ENCODE data around the gene KRTAP10-11. TPM values are rescaled to one million over a fixed set of nuclear protein-coding genes. Genes with fewer than 3 reads are reported as not detected.
"Not testable (repeated sequence)": the region's sequence is repeated elsewhere in the genome, so short reads cannot be mapped to it uniquely, and the experiment has no call there.

KRTAP10-11 gene
- total and polyA plus RNA-seq, 5 experiments from 2014 or later = not detected

DNA sequence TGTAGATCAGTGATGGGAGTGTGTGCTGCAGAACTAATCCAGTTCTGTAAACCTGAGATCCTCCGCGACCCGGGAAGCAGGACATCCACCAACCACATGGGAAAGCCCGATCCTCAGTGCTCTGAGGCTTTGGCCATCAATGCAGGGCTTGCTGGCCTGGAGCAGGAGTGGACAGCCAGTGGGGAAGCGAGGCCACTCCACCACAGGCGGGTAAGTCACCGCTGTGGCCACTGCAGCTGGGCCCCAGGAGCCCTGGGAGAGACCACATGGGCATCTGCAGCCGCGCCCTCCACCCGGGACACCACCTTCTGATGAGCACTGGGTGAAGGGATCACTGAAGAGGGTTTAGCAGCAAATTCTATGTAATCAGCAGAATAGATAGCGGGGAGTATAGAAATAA is 34.9 kb downstream of the KRTAP10-11 start:
- no peak for ATAC-seq
- peak overlapping the region in 3 of 10 donors; percentile 37 to 72 (median 71) for H3K27ac Mint-ChIP-seq
- no peaks in the 10 kb centered on the region for H3K36me3 Mint-ChIP-seq
- H3K9me3 Mint-ChIP-seq = no peaks in the 10 kb centered on the region
- POLR2A ChIA-PET = no interaction called here
- no peak overlapping the region for H3K4me3 Mint-ChIP-seq
- peaks cover 0 to 10% (median 8%) of the 10 kb centered on the region in 4 donors for H3K4me1 Mint-ChIP-seq
- H3K27me3 Mint-ChIP-seq = peaks cover 0 to 8% (median 2%) of the 10 kb centered on the region in 5 donors
- no peak for DNase-seq

DNA sequence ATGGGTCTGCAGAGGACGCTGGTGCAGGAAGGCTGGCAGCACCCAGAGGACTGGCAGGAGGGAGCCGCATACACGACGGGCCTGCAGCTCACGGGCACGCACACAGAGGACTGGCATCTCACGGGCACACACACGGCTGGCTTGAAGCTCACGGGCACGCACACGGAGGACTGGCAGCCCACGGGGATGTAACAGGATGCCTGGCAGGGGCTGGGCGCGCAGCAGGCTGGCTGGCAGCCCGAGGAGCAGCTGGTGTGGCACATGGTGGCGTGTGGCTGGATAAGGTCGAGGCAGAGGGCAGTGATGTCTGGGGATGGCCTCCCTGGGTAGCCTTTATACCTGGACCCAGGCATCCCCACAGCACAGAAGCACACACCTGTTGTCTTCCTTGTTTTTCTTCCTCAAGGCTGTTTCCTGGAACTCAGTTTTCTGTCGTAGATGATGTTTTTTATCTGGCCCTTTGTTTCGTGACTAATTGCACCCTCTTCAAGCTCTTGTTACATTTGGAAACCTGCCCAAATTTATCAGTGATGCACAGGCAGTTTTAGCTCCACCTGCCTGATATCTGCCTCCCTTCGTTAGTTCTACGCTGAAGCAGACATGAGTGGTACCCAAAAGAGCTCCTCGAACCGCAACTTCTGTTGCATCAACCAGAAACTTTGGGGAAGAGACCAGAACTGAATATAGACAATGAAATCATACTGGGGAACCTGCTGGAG is 35.8 kb downstream of the KRTAP10-11 start, which contains the start of gene KRTAP12-1:
KRTAP12-1 (minus strand) TSS at position 303 of the 719 bp plus-strand sequence; CDS start at position 263, 40 bp downstream.
- no peak within 1 kb of the TSS for H3K4me3 Mint-ChIP-seq
- peaks cover 0 to 11% (median 2%) of the 10 kb centered on the region in 5 donors for H3K27me3 Mint-ChIP-seq
- POLR2A ChIA-PET = interaction anchor here (0.9 kb wide), 1 partner anchor 12 kb away, joined by 3 read pairs; no protein-coding TSS in a partner anchor
- H3K9me3 Mint-ChIP-seq = no peaks in the 10 kb centered on the region
- no peaks in the 10 kb centered on the region for H3K36me3 Mint-ChIP-seq
- ATAC-seq (no peak), DNase-seq (no peak)
- peaks cover 0 to 12% (median 9%) of the 10 kb centered on the region in 4 donors for H3K4me1 Mint-ChIP-seq
- H3K27ac Mint-ChIP-seq = peak within 1 kb of the TSS in 3 of 10 donors; percentile 71 to 74 (median 72)

DNA sequence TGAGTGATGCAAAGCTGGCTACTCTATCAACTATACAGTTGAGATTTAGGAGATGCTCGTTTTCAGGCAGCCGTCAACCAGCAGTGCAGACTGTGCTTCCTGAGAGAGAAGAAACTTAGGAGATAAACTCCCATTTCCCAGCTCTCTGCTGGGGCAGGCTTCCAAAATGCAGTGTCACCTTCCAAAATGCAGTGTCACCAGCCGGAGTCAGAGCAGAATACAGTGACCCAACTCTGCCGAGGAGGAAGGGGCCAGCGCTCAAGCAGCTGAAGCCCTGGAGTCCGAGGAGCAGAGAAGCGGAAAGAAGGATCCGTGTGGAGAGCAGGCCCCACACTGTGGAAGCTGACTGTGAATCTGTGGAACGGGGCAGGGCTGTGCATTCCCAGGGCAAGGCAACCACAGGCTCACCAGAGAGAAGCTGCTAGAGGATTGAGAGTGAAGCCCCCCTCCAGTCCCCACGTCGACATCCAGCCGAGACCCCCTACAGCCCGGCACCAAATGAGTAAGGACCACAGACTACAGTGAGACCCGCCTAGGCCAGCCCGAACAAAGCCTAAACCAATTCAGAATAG is 36.5 kb downstream of the KRTAP10-11 start:
- H3K36me3 Mint-ChIP-seq = no peaks in the 10 kb centered on the region
- ATAC-seq (no peak), DNase-seq (no peak)
- POLR2A ChIA-PET = interaction anchor here (0.9 kb wide), 1 partner anchor 13 kb away, joined by 3 read pairs; no protein-coding TSS in a partner anchor
- peak overlapping the region in 1 of 10 donors; percentile 74 for H3K27ac Mint-ChIP-seq
- peaks cover 0 to 11% (median 2%) of the 10 kb centered on the region in 5 donors for H3K27me3 Mint-ChIP-seq
- no peak overlapping the region for H3K4me3 Mint-ChIP-seq
- no peaks in the 10 kb centered on the region for H3K9me3 Mint-ChIP-seq
- H3K4me1 Mint-ChIP-seq = peaks cover 0 to 12% (median 9%) of the 10 kb centered on the region in 4 donors

DNA sequence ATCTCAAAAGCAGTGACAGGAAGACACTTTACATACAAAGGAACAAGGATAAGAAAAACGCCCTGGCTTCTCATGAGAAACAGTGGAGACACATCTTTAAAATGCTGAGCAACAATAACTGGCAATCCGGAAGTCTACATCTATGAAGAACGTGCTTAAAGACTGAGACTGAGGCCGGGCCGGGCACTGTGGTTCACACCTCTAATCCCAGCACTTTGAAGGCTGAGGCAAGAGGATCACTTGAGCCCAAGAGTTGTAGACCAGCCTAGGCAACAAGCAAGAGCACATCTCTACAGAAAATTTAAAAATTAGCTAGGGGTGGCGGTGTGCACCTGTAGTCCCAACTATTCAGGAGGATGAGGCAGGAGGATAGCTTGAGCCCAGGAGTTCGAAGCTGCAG is 37.9 kb downstream of the KRTAP10-11 start:
- Mint-ChIP-seq H3K27ac (peak overlapping the region in 2 of 10 donors; percentile 0 to 31), H3K27me3 (peaks cover 0 to 11% (median 2%) of the 10 kb centered on the region in 5 donors), H3K9me3 (no peaks in the 10 kb centered on the region), H3K4me3 (no peak overlapping the region), H3K36me3 (no peaks in the 10 kb centered on the region), H3K4me1 (peaks cover 0 to 12% (median 9%) of the 10 kb centered on the region in 4 donors)
- ATAC-seq (no peak), DNase-seq (no peak)
- POLR2A ChIA-PET = interaction anchor here (1.1 kb wide), 1 partner anchor 27 kb away, joined by 3 read pairs; the partner anchor contains the start of gene KRTAP12-3

DNA sequence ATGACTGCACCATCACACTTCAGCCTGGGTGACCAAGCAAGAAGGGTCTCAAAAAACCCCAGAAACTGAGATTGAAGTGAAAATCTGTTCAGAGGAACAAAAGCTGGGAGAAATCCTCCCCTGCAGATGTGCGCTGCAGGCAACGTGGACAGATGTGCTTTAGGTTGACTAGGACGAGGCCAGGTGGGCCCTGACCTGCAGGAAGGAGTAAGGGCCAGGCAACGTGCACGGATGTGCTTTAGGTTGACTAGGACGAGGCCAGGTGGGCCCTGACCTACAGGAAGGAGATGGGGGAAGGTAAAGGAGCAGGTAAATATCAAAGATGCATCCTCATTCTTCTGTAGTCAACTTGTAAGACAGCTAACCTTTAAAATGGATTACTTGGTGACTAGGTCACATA is 38.3 kb downstream of the KRTAP10-11 start:
- H3K4me3 Mint-ChIP-seq = no peak overlapping the region
- DNase-seq (no peak), ATAC-seq (no peak)
- POLR2A ChIA-PET = interaction anchor here (1.1 kb wide), 1 partner anchor 27 kb away, joined by 3 read pairs; the partner anchor contains the start of gene KRTAP12-3
- H3K9me3 Mint-ChIP-seq = no peaks in the 10 kb centered on the region
- no peak overlapping the region for H3K27ac Mint-ChIP-seq
- no peaks in the 10 kb centered on the region for H3K36me3 Mint-ChIP-seq
- peaks cover 0 to 9% (median 2%) of the 10 kb centered on the region in 5 donors for H3K27me3 Mint-ChIP-seq
- peaks cover 0 to 12% (median 9%) of the 10 kb centered on the region in 4 donors for H3K4me1 Mint-ChIP-seq

DNA sequence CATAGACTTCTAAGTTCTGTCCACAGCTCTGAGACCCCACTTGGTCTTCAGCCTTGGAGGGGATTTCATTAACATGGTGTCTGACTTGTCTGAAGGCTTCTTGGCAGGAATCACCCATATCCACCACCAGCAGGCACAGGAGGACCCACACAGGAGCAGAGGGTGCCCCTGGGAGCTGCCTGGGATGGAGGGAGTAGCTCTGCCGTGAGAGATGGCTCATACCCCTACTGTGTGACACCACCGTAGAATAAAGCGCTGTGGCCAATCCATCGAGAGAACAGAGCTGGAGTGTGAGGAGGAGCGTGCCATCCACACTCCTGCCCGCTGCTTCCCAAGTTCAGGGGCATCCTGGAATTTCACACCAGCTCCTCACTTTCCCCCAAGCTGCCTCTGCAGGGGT is 38.8 kb downstream of the KRTAP10-11 start:
- H3K27ac Mint-ChIP-seq, ATAC-seq, H3K36me3 Mint-ChIP-seq, H3K4me3 Mint-ChIP-seq, DNase-seq, H3K27me3 Mint-ChIP-seq, H3K9me3 Mint-ChIP-seq: not testable (repeated sequence)
- H3K4me1 Mint-ChIP-seq = peaks cover 0 to 13% (median 9%) of the 10 kb centered on the region in 4 donors
- POLR2A ChIA-PET = interaction anchor here (1.1 kb wide), 1 partner anchor 28 kb away, joined by 3 read pairs; the partner anchor contains the start of gene KRTAP12-3

DNA sequence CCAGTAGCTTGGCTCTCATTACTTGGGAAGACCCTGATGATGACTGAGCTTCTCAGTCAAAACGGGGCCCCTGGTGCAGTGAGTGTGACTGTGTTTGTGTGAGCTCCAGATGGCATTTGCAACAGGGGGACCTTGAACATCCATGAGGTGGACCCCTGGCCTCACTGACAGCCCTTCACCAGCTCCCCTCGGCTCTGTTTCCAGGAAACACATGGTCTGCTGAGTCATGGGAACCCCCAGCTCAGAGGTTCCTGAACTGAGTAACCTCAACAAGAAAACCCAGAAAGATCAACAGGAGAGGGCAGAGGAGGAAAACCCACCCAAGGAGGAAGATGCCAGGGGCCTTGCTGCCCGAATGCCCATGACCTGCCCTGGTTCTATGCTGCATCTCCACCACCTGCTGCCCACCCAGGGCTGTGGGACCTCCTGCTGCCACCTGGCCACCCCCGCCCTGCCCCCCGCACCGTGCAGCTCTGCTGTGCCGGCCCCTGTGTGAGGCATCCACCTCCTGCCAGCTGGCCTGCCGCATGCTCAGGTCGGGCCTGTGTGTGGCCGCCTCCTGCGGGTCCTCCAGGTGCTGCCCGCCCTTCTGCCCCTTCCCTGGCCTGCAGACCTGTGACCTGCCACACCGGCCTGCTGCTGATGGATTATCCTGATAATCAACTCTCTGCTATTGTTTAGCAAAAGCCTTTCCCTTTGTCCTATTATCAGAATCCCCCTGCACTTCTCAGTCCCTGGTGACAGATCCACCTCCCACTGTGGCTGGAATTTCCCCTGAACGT is 40.0 kb downstream of the KRTAP10-11 start:
- Mint-ChIP-seq H3K4me1 (peaks cover under 1 to 22% (median 13%) of the 10 kb centered on the region in 4 donors), H3K27ac (peak overlapping the region in 3 of 10 donors; percentile 56 to 77 (median 63)), H3K36me3 (no peaks in the 10 kb centered on the region), H3K9me3 (no peaks in the 10 kb centered on the region), H3K27me3 (peaks cover 0 to 5% (median 2%) of the 10 kb centered on the region in 5 donors), H3K4me3 (no peak overlapping the region)
- DNase-seq = no peak
- no peak for ATAC-seq
- POLR2A ChIA-PET = no interaction called here

DNA sequence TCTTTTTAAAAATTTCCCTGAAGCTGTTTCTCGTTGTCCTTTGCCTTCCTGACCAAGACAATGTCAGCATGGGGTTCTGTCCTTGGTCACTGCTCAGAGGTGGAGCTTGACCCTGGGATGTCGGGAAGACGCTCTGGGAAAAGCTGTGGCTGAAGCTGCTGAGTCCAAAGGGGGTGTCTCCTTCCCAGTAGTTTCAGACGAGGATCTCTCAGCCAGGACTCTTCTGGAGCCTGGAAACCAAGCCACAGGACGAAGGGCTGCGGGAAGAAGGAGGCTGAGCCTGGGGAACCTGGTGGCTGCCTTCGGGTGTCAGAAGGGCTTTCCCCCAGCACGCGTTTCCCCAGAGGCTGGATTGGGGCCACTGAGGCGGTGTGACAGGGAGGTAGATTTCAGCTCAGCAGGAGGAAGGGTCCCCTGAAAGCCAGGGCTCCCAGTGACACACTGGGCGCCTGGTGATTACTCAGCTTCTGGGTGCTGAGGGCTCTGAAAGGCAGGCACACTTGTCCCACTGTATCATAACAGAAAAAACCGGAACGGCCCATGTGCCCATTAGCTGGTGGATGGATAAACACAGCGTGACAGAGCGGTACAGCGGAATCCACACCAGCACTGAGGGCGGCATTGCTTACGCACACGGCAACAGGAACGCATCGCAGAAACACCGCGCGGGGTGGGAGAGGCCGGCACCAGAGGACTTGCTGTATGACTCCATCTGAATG is 40.8 kb downstream of the KRTAP10-11 start:
- H3K4me1 Mint-ChIP-seq = peaks cover 9 to 30% (median 19%) of the 10 kb centered on the region in 4 donors

DNA sequence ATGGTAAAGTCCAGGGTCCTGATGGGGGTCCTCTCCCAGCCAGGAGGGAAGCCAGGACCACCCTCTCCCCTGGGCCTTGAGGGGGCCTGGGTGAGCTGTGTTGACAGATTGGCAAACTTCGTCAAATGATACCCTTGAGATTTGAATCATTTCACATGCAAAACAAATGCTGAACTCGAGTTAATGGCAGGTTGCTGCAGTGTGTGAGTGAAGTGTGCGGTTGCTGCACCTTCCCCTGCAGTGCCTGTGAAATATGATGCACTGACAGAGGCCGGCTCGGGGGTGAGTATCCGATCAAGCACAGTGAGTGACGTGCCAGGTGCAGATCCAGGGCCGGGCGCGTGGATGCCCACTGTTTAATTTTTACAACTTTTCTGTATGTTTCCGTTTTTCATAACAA is 41.5 kb downstream of the KRTAP10-11 start:
- no peak overlapping the region for H3K4me3 Mint-ChIP-seq
- POLR2A ChIA-PET = no interaction called here
- H3K9me3 Mint-ChIP-seq = peaks cover 0 to 5% (median 2%) of the 10 kb centered on the region in 9 donors
- peaks cover 0 to 5% (median 2%) of the 10 kb centered on the region in 5 donors for H3K27me3 Mint-ChIP-seq
- peaks cover 0 to 2% (median 0%) of the 10 kb centered on the region in 3 donors for H3K36me3 Mint-ChIP-seq
- peaks cover 10 to 33% (median 21%) of the 10 kb centered on the region in 4 donors for H3K4me1 Mint-ChIP-seq
- H3K27ac Mint-ChIP-seq = peak overlapping the region in 3 of 10 donors; percentile 4 to 48 (median 37)
- DNase-seq (no peak), ATAC-seq (no peak)

More for the DNA sequence above, 40.8 kb downstream of the KRTAP10-11 start:
- Mint-ChIP-seq H3K27ac (peak overlapping the region in 3 of 10 donors; percentile 39 to 63 (median 57)), H3K9me3 (peaks cover 0 to 3% (median 0%) of the 10 kb centered on the region in 9 donors), H3K27me3 (peaks cover 0 to 5% (median 2%) of the 10 kb centered on the region in 5 donors), H3K4me3 (no peak overlapping the region), H3K36me3 (no peaks in the 10 kb centered on the region)
- DNase-seq (no peak), ATAC-seq (no peak)
- POLR2A ChIA-PET = no interaction called here

DNA sequence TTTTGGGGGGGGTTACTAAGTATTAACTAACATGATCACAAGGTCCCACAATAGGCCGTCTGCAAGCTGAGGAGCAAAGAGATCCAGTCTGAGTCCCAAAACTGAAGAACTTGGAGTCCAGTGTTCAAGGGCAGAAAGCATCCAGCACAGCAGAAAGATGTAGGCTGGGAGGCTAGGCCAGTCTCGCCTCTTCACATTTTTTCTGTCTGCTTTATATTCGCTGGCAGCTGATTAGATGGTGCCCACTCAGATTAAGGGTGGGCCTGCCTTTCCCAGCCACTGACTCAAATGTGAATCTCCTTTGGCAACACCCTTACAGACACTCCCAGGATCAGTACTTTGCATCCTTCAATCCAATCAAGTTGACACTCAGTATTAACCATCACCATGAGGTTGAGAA is 43.5 kb downstream of the KRTAP10-11 start:
- H3K27me3 Mint-ChIP-seq, POLR2A ChIA-PET, H3K36me3 Mint-ChIP-seq, ATAC-seq, DNase-seq, H3K4me3 Mint-ChIP-seq: not testable (repeated sequence)
- peak overlapping the region in 1 of 10 donors; percentile 10 for H3K27ac Mint-ChIP-seq
- peaks cover 0 to 15% (median 3%) of the 10 kb centered on the region in 9 donors for H3K9me3 Mint-ChIP-seq
- peaks cover 12 to 36% (median 26%) of the 10 kb centered on the region in 4 donors for H3K4me1 Mint-ChIP-seq

DNA sequence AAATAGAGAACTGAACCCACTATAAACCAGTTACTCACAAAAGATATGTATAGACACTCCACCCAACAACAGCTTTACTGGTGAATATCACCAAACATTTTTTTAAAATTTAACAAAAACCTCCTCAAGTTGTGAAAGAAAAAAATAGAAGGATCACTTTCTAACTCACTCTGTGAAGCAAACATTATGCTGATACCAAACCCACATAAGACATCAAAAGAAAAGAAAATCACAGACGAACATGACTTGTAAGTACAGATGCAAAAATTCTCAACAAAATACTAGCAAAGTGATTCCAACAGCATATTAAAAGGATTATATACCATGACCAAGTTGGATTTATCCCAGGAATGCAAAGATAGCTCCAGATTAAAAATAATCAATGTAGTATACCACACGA is 45.5 kb downstream of the KRTAP10-11 start:
- POLR2A ChIA-PET = no interaction called here
- peaks cover 0 to 15% (median 3%) of the 10 kb centered on the region in 9 donors for H3K9me3 Mint-ChIP-seq
- peaks cover 0 to 3% (median 0%) of the 10 kb centered on the region in 3 donors for H3K36me3 Mint-ChIP-seq
- H3K27me3 Mint-ChIP-seq = peaks cover 0 to 12% (median 5%) of the 10 kb centered on the region in 5 donors
- H3K4me1 Mint-ChIP-seq = peaks cover 16 to 48% (median 27%) of the 10 kb centered on the region in 4 donors
- peak overlapping the region in 7 of 10 donors; percentile 0 to 79 (median 52) for H3K27ac Mint-ChIP-seq
- ATAC-seq (peak; percentile 42 to 58), DNase-seq (peak in 2 of 10 donors; percentile 39 to 40)
- H3K4me3 Mint-ChIP-seq = peak overlapping the region in 7 of 10 donors; percentile 0 to 53 (median 19)
